ENCODE results near the gene AQP9.

AQP9 gene

DNA sequence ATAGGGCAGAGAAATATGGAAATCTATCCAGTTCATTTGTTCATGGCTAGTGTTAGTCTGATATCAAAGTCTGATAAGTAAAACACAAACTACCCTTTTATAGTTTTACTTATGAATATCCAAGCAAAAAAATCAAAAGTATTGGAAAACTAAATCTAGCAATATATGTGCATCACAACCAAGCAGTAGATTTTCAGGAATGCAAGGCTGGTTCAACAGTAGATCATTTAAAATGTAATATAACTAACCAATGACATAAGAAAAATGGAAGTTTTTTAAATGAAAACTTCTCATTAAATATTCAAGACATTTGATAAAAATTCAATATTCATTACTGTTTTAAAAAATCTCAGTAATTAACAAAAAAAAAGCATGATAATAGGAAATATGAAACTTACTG, 12.8 kb upstream of the AQP9 start:
- TF ChIP-seq, protein P1, sequence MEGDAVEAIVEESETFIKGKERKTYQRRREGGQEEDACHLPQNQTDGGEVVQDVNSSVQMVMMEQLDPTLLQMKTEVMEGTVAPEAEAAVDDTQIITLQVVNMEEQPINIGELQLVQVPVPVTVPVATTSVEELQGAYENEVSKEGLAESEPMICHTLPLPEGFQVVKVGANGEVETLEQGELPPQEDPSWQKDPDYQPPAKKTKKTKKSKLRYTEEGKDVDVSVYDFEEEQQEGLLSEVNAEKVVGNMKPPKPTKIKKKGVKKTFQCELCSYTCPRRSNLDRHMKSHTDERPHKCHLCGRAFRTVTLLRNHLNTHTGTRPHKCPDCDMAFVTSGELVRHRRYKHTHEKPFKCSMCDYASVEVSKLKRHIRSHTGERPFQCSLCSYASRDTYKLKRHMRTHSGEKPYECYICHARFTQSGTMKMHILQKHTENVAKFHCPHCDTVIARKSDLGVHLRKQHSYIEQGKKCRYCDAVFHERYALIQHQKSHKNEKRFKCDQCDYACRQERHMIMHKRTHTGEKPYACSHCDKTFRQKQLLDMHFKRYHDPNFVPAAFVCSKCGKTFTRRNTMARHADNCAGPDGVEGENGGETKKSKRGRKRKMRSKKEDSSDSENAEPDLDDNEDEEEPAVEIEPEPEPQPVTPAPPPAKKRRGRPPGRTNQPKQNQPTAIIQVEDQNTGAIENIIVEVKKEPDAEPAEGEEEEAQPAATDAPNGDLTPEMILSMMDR (IDR thresholded peaks at IDR 0.05): no peak

DNA sequence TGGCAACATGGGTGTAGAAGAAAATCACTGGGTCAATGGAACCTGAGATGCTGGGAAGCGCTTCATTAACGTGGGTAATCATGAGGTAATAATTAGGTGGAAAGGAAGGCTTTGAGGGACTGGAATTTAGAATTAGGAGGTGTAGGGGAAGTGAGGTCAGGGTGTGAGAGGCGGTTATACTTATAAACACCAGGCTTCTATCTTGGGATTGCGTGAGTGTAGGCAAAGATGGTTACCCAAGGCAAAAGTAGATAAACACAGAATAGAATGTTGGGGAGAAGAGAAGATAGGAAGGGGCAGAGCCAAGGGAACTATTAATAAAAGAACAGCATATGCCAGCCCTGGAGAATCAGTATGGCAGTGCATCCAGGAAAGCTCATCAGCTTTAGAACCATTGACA, 3.3 kb upstream of the AQP9 start:
- TF ChIP-seq, protein P1 (IDR thresholded peaks at IDR 0.05): no peak

DNA sequence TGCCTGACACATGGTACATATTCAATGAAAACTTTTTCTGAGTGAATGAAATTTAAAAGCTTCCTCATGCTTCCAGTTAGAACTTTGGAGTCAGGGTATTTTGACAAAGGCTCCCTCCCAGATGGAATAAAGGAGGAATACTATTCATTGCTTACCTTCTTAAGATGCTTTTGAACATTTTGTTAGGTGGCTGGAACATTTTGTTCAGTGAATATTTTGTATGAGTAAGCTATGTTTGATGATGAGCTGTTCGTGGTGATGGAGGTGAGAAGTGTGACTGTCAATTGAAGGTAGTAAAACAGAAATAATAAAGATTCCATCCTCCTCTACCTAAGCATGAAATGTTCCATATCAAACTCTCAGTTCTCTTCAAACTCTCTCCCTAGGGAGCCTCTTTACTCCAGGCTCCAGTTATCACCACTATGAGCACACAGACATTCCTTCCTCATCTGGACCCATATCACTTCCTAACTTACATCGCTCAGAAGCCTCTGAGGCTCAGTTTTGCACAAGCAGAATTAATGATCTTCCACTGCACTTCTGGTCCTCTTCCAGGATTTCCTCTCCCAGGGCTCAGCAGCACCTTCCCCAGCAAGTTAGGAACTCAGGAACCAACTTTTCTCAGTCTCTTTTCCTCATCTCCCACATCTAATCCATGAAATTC, 2.5 kb upstream of the AQP9 start:
- TF ChIP-seq, protein P1 (IDR thresholded peaks at IDR 0.05): no peak

DNA sequence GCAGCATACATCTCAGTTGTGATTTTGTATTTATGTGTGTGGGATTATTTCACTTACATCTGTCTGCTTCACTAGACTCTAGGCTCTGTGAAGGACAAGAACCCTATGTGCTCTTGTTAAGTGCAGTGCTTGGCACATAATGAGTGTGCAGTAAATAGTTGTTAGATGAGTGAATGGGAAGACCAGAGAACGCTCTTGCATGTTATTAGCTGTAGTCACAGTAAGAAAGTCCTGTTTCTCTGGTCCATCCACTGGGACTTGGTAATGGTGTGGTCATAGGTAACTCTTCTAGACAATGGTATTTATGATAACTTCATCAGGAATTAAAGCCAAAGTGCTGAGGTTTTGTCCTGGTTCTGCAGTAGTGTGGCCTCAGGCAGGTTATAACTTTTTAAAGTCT, 1.4 kb upstream of the AQP9 start:
- TF ChIP-seq, protein P1 (IDR thresholded peaks at IDR 0.05): no peak

DNA sequence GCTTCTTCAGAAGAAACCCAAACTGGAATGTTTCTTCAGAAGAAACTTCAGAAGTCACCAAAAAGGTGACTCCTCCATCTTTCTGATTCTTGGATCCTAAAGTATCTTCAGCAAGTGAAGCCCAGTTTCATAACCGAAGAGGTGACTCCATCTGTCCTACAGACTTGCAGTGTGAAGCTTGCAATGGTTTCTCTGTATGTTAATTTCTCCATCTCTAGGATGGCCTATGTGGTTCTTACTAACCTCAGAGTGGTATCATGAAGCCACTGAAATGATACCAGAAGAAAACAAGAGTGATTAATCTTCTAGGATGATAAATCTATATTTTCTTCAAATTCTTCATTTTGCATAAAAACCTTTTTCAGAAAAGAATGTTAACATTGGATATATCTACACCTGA, 495 bp upstream of the AQP9 start:
- TF ChIP-seq, protein P1 (IDR thresholded peaks at IDR 0.05): no peak

DNA sequence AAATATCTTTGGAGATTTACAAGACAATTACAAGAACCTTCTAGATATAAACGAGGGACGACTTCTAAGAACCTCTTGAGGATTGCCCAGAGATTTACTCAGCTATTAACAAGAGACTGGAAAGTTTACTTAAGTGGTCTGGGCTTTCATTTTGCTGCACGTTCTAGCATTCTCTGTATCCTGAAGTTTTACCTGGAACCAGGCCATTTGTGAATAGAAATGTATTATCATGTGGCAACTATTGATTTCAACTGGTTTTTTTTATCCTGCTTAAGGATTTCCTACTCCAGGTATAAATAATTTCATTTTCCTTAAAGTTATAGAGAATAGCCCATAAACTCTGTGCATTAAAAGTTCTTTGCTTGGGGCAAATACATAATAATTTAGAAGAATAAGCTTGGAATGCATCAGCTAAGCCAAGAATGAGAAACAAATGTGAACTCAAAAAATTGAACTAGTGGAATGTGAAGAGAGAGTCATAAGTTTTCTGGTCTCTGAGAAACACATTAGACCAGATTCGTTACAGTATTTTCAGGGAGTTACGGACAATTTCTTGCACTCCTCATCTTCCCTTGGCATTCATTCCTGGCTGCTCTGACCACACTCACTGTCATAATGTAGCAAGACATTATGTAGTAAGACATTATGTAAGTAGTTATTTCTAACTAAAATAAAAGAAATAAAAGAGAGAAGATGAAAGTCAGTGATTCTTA, 1.3 kb downstream of the AQP9 start:
- TF ChIP-seq, protein P1 (IDR thresholded peaks at IDR 0.05): no peak

DNA sequence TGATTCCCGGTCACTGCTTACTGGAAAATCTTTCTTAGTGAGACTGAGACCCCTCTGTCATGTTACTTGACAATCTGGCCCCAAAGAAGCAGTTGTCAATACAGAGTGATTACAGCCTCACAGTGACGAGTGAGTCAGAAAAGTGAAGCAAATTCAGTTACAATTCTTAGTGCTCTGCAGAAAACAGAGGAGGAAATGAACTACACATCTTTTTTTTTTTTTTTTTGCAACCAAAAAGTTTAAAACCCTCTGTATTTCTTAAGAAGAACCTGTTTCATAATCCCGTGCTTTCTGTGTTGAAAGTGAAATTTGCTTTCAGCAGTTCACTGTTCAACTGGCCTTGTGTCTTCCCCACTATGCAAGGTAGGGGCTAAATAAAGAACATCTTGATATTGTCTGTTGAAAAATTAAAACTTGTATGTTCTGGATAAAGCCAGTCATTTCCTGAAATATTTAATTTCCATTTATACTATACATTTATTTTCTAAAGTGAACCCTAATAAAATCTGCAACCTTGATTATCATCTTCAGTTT, 1.9 kb downstream of the AQP9 start:
- TF ChIP-seq, protein P1 (IDR thresholded peaks at IDR 0.05): no peak

Measured in LNCAP (cell line).